SK-N-SH treated with all-trans-retinoic acid at 6 μM for 48 hours (cell line): Measurements from ENCODE around the gene LTO1.

Experiments used
- ATAC-seq: fragments of 200-7000 bp; cut with Tn5 transposase; 3 replicates; pipeline ENCODE4 v1.9.1; 2020; ENCODE audit warnings: mild to moderate bottlenecking, moderate library complexity
- ARNTL ChIP-seq: fragments of 450-650 bp; formaldehyde crosslinking; IDR thresholded peaks from 2 replicates; pipeline ENCODE4 v1.5.0; 2020; ENCODE audit warnings: low read depth, mild to moderate bottlenecking, moderate library complexity, borderline replicate concordance
- CREB5 ChIP-seq: fragments of 250-450 bp; sonication (Bioruptor Pico); IDR thresholded peaks from 2 replicates; pipeline ENCODE4 v1.5.1; 2020; ENCODE audit warnings: low read depth, mild to moderate bottlenecking, moderate library complexity
- CSRNP3 ChIP-seq: fragments of 250-450 bp; sonication (Bioruptor Pico); IDR thresholded peaks from 2 replicates; pipeline ENCODE4 v1.5.1; 2021; ENCODE audit warnings: mild to moderate bottlenecking, moderate library complexity
- ESRRG ChIP-seq: fragments of 250-450 bp; sonication (Bioruptor Pico); IDR thresholded peaks from 2 replicates; pipeline ENCODE4 v1.6.1; 2021; ENCODE audit warnings: mild to moderate bottlenecking
- OSR1 ChIP-seq: fragments of 250-450 bp; sonication (Bioruptor Pico); IDR thresholded peaks from 2 replicates; pipeline ENCODE4 v1.8.0; 2022; ENCODE audit warnings: moderate library complexity, mild to moderate bottlenecking, inconsistent platforms
- PATZ1 ChIP-seq: fragments of 250-450 bp; sonication (Bioruptor Pico); IDR thresholded peaks from 2 replicates; pipeline ENCODE4 v1.8.0; 2020; ENCODE audit warnings: mild to moderate bottlenecking, moderate library complexity, borderline replicate concordance
- POU6F1 ChIP-seq: fragments of 250-450 bp; sonication (Bioruptor Pico); IDR thresholded peaks from 2 replicates; pipeline ENCODE4 v1.8.0; 2021; ENCODE audit warnings: low read depth, mild to moderate bottlenecking, moderate library complexity, borderline replicate concordance
- RARB ChIP-seq: fragments of 250-450 bp; sonication (Bioruptor Pico); IDR thresholded peaks from 2 replicates; pipeline ENCODE4 v1.8.0; 2021; ENCODE audit warnings: mild to moderate bottlenecking, moderate library complexity
- SNAI2 ChIP-seq: fragments of 250-450 bp; sonication (Bioruptor Pico); IDR thresholded peaks from 2 replicates; pipeline ENCODE4 v1.5.0; 2020; ENCODE audit warnings: mild to moderate bottlenecking, moderate library complexity
- TOX ChIP-seq: fragments of 250-450 bp; sonication (Bioruptor Pico); IDR thresholded peaks from 2 replicates; pipeline ENCODE4 v1.8.0; 2021; ENCODE audit warnings: mild to moderate bottlenecking, moderate library complexity, borderline replicate concordance
- TSHZ2 ChIP-seq: fragments of 250-450 bp; sonication (Bioruptor Pico); IDR thresholded peaks from 2 replicates; pipeline ENCODE4 v1.5.0; 2020; ENCODE audit warnings: mild to moderate bottlenecking, moderate library complexity
- ZC3H10 ChIP-seq: fragments of 250-450 bp; sonication (Bioruptor Pico); IDR thresholded peaks from 2 replicates; pipeline ENCODE4 v1.5.1; 2021; ENCODE audit warnings: mild to moderate bottlenecking, moderate library complexity
- ZFP30 ChIP-seq: fragments of 450-650 bp; formaldehyde crosslinking; IDR thresholded peaks from 2 replicates; pipeline ENCODE4 v1.5.0; 2022; ENCODE audit warnings: mild to moderate bottlenecking, moderate library complexity
- ZNF70 ChIP-seq: fragments of 450-650 bp; formaldehyde crosslinking; IDR thresholded peaks from 2 replicates; pipeline ENCODE4 v1.5.0; 2020; ENCODE audit warnings: mild to moderate bottlenecking, moderate library complexity
- ZNF8 ChIP-seq: fragments of 450-650 bp; formaldehyde crosslinking; IDR thresholded peaks from 2 replicates; pipeline ENCODE4 v1.5.0; 2020; ENCODE audit warnings: mild to moderate bottlenecking, moderate library complexity

The LTO1 gene

GRCh38 chr11:69686856-69687255, 11.7 kb upstream of the LTO1 start:
- ATAC-seq, result no peak
- TF ChIP-seq RARB (CRISPR knock-in tag) (no peak), TOX (CRISPR knock-in tag) (no peak), ESRRG (no peak), CSRNP3 (no peak), POU6F1 (no peak), ZFP30 (CRISPR knock-in tag) (no peak), ARNTL (CRISPR knock-in tag) (no peak), OSR1 (no peak), CREB5 (CRISPR knock-in tag) (no peak), SNAI2 (no peak), ZNF8 (CRISPR knock-in tag) (no peak), ZC3H10 (CRISPR knock-in tag) (no peak), TSHZ2 (no peak), PATZ1 (CRISPR knock-in tag) (no peak)

GRCh38 chr11:69686452-69686851, 11.3 kb upstream of the LTO1 start:
- TF ChIP-seq TSHZ2 (no peak), TOX (CRISPR knock-in tag) (no peak)

GRCh38 chr11:69685348-69685747, 10.2 kb upstream of the LTO1 start:
- ATAC-seq, result no peak
- no peak for TF ChIP-seq ZNF70 (CRISPR knock-in tag)

More at GRCh38 chr11:69686452-69686851, 11.3 kb upstream of the LTO1 start:
- no peak for ATAC-seq

- no peak for ATAC-seq
- TF ChIP-seq OSR1 (no peak), CSRNP3 (no peak), CREB5 (CRISPR knock-in tag) (no peak)
These were observed 9.5 kb upstream of the LTO1 start for GRCh38 chr11:69684651-69685050.
